Brain pericyte (primary cell): ENCODE data around the gene SLC5A9.
"Not testable (repeated sequence)": the region's sequence is repeated elsewhere in the genome, so short reads cannot be mapped to it uniquely, and the experiment has no call there.

Experiments used
- DNase-seq: peaks from one replicate; pipeline ENCODE4 v3.0.0-alpha.2; 2012; ENCODE audit warnings: low read depth, low spot score

The SLC5A9 gene

DNA sequence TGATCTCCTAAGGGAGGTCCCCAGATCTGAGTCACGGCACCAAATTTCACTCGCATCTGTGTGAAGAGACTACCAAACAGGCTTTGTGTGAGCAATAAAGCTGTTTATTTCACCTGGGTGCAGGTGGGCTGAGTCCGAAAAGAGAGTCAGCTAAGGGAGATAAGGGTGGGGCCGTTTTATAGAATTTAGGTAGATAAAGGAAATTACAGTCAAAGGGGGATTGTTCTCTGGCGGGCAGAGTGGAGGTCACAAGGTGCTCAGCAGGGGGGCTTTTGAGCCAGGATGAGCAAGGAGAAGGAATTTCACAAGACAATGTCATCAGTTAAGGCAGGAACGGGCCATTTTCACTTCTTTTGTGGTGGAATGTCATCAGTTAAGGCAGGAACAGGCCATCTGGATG is 8.2 kb upstream of the SLC5A9 start:
- DNase-seq = not testable (repeated sequence)

DNA sequence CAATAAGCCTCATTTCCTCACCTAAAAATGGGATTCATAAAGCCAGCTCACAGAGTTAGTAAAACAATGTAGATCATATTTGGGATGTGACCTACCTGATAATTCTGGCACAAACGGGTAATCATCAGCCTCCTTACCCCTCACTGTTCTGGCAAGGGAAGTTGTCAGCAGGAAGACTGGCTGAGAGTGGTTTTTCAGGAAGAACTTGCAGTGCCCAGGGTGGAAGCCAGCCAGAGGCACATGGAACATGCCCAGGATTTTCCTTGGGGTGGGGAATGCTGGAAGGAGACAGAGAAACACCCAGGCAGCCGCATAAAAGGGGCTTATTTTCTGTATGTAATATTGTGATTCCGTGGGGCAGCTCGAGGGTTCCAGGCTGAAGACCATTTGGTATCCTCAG is 7.7 kb upstream of the SLC5A9 start:
- DNase-seq = no peak

- DNase-seq = no peak
These were observed 7.3 kb upstream of the SLC5A9 start for GRCh38 chr1:48215222-48215621.

DNA sequence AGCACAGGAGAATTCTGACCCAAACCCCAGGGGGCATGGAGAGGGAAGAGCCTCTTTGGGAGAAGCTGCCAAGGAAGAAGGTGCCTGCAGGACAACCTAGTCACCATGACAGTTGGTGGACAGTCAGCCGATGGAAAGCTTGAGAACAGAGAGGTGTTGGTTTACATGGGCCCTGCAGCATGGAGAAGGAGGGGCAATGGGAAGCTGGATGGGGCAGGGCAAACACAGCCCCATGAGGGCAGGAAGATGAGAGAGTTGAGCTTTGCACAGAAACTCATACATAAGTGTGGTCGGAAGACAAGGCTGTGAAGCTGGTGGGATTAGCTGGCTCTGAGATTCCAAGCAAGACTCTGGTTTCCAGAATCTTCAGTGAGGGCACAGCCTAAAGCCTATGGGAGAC is 6.6 kb upstream of the SLC5A9 start:
- DNase-seq = no peak

DNA sequence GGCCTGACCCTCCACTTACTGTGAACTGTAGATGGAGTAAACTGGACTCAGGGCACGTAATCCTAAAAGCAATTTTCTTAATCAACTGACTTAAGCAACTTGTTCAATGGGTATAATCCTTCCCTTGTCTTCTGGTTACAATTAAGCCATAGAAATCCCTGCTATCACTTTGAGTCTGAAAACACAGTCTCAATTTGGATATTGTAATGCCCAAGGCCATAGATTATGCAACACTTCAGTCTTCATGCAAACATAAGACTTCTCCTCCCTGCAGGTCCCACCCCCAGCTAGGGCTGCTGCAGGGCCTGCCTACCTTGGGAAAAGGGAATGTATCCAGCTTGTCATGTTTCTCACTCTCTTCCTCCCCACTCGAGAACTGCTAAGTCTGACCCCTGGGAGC is 6.2 kb upstream of the SLC5A9 start:
- no peak for DNase-seq

- no peak for DNase-seq
These were observed 5.6 kb upstream of the SLC5A9 start for GRCh38 chr1:48216941-48217340.

DNA sequence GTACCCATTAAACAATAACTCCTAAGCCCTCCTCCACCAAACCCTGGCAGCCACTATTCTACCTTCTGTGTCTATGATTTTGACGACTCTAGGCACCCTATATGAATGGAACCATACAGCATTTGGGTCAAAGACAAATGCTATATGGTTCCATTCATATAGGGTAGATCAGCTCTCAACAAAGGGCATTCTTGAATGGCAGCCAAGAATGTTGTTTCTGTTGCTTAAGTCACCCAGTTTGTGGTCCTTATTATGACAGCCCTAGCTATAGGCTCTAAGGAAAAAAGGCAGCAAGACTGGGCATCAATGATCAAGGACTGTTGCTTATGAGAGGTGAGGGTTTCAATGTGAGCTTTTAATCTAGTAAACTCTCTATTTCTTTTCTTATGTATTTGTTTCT is 4.7 kb upstream of the SLC5A9 start:
- DNase-seq = no peak

DNA sequence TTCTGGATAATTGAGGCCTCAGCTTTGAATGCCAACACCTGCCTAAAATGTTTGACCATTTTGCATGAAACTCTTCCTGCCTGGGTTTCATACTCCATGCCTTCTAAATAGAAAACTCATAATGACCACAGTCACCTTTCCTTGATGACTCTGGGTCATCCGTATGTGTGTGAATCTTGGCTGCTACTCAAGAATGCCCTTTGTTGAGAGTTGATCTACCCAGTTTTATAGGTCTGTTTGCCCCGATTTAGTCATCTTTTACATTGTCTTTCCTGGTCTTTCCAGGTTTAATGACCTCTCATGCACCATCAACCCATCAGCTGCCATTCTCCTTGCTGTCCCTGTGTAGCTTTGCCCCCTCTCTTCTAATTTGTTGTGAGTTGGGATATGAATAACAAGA is 2.7 kb upstream of the SLC5A9 start:
- DNase-seq = no peak

GRCh38 chr1:48221122-48221521 is 1.4 kb upstream of the SLC5A9 start:
- DNase-seq = no peak

DNA sequence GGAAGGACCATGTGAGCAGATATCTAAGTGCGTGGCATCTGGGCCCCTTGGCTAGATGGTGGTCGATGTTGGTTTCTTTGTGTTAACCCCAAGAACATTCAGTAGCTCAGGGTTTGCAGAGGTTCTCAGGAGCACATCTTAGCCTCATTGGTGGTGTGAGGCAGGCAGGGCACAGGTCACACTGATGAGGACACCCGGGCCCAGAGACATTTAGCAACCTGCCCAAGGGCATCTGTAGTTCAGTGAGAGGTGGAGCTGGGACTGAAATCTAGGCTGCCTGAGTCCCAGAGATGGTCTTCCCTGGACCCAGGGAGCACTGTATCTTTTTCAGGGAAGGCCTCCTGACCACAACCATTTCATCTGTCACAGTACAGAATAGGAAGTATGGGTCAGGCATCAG is 859 bp upstream of the SLC5A9 start:
- DNase-seq = no peak

DNA sequence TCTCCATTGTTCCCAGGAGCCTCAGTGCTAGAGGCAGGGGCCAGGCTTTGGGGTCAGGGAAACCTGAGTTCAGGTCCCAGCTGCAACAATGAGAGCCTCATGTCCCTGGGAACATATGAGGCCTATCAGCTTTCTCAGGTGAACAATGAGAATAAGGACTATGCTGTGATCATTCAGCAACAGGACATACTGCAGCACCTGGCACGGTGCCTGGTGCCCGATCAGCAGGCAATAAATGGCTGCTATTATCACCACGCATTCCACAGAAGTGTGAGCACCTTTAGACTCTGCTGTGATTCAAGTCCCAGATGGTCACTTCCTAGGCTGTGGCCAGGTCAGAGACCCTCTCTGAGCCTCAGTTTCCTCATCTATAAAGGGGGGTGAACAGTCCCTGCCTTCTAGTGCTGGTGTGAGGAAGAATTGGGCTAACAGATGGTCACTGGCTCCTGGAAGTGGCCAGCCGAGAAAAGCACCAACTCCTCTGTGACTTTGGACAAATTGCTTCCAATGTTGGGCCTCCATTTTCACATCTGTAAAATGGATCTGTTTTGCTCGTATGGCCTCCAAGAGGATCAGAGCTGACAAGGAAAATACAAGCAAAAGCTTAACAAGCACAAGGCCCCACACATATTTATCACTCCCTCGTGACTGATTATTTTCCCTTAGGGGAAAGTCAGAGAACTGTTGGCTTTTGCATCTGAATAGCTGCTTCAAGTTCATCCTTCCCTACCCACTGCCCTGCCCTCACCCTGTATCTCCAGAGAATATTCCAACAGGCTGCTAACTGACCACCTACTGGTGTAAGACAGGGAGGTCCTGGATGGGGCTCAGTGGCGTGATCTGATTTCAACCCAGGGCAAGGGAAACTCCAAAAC is 1.1 kb downstream of the SLC5A9 start:
- no peak for DNase-seq

DNA sequence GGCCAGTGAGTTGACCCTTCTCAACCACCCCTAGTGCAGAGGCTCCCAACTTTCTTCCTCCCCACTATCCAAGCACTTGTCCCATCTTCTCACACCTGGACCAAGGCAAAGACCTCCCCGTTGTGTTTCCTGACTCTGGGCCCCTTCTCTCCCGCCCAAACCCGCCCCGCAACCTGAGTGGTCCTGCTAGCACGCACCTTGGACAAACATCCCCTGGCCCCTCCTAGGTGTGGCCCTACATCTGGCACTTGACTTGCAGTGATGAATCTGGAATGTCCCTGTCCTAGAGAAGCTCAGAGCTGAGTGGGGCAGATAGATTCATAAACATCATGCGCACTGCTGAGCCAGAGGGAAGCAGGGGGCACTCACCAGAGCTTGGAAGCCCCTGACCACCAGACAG is 2.3 kb downstream of the SLC5A9 start:
- no peak for DNase-seq

DNA sequence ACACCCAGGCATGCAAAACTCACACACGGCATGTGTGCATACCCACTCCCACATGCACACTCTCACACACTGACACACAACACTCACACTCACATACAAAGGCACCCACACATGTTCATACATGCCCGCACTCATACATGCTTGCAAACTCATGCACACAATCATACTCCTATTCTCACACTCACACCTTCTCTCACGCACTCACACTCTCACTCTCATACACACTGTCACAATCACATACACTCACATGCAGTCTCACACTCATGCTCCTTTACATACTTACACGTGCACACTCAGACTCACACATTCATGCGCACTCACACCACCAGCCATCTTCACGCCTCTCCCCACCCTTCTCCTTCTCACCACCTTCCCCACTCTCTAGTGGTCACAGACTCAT is 3.1 kb downstream of the SLC5A9 start:
- DNase-seq = no peak

GRCh38 chr1:48227165-48228013 is 4.9 kb downstream of the SLC5A9 start:
- no peak for DNase-seq

DNA sequence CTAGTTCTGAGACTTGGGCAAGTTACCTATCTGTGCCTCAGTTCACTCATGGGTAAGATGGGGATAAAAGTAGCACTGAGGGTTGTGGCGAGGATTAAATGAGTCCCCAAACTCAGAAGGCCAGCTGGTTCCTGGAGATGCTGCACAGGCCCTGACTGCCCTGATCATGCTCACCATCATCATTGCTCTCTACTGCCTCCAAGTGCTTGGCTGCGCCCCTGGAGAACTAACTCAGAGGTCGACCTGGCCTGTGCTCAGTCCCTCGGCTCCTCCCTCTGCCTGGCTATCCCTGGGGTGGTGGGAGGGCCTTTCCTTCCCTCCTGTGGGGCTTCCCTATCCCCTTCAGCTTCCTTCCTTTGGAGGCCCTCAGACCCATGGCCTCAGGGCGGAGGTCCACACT is 5.6 kb downstream of the SLC5A9 start:
- DNase-seq = no peak

DNA sequence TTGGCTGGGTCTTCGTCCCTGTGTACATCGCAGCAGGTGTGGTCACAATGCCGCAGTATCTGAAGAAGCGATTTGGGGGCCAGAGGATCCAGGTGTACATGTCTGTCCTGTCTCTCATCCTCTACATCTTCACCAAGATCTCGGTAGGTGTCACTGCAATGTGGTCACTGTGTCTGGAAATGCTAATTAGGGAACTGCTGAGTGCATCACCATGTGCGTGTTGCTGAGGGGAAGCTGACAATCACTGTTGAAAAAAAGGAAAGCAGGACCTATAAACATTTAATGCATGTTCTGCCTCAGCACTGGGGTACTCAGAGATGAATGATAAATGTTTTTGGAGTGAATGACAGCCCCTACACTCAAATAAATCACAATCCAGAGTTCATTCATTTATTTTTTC is 6.8 kb downstream of the SLC5A9 start:
- no peak for DNase-seq

DNA sequence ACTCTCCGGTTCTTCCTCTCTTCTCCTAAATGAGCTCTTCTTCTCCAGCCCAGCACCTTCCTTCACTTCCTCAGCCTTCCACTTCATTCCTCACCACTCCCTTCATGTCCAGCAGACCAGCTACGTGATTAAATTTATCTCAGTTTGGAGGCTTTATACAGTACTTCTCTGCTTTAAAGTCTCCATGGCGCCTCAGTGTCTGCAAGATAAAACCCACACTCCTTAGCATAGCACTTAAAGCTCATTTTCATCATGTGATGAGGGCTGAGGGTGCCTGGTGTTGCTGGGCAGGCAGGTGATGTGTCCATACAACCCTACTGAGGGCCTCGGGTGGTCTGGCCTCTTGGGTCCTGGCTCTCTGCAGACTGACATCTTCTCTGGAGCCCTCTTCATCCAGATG is 7.7 kb downstream of the SLC5A9 start:
- no peak for DNase-seq

DNA sequence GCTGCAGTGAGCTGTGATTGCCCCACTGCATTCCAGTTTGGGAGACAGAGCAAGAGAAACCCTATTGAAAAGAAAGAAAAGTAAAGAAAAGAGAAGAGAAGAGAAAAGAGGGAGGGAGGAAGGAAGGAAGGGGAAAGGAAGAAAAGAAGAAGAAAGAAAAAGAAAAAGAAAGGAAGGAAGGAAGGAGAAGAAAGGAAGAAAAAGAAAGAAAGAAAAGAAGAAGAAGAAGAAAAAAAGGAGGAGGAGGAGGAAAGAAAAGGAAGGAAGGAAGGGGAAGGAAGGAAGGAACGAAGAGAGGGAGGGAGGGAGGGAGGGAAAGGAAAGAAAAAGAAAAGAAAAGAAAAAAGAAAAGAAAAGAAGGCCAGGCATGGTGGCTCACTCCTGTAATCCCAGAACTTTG is 10.2 kb downstream of the SLC5A9 start:
- no peak for DNase-seq

- DNase-seq = no peak
These were observed 11.4 kb downstream of the SLC5A9 start for GRCh38 chr1:48233666-48234485.

DNA sequence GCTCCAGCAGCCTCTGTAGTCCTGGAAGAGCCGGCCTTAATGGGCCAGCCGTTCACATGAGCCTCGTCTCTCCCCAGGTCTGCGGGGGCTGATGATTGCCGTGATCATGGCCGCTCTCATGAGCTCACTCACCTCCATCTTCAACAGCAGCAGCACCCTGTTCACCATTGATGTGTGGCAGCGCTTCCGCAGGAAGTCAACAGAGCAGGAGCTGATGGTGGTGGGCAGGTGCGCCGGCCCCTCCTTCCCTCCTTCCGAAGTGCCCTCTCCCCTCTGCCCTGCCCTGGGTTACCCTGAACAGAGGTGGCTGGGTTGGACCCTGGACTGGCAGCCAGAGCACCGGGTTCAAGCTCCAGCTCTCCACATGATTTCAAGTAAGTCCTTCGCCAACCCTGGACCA is 13.1 kb downstream of the SLC5A9 start:
- DNase-seq = no peak

- no peak for DNase-seq
These were observed 14.4 kb downstream of the SLC5A9 start for GRCh38 chr1:48236716-48237470.
